Lower lobe of right lung (tissue), 2 donors: Measurements from ENCODE around the gene NUDT14. TPM values are rescaled to one million over a fixed set of nuclear protein-coding genes. Genes with fewer than 3 reads are reported as not detected.

Experiments
- ATAC-seq, 2 donors: fragments of 200-7000 bp; cut with Tn5 transposase; one replicate each; pipeline ENCODE4 v1.9.1; 2020 to 2022; ENCODE audit warnings: mild to moderate bottlenecking in 2 of 2, moderate library complexity in 2 of 2
- DNase-seq: peaks from one replicate; pipeline ENCODE4 v3.0.0-alpha.2; 2020
- H3K27ac ChIP-seq: fragments of 200-600 bp; one replicate; pipeline ENCODE4 v1.8.0; 2022
- H3K27me3 ChIP-seq: fragments of 200-600 bp; one replicate; pipeline ENCODE4 v1.8.0; 2022; ENCODE audit warnings: low read depth
- H3K36me3 ChIP-seq: fragments of 200-600 bp; one replicate; pipeline ENCODE4 v1.8.0; 2022; ENCODE audit warnings: mild to moderate bottlenecking
- H3K4me1 ChIP-seq: fragments of 200-600 bp; one replicate; pipeline ENCODE4 v1.8.0; 2022
- H3K4me3 ChIP-seq: fragments of 200-600 bp; one replicate; pipeline ENCODE4 v1.8.0; 2022; ENCODE audit warnings: mild to moderate bottlenecking
- H3K9me3 ChIP-seq: fragments of 200-600 bp; one replicate; pipeline ENCODE4 v1.8.0; 2022
- CTCF ChIP-seq: fragments of 200-600 bp; IDR thresholded peaks from one replicate; pipeline ENCODE4 v1.8.0; 2022; ENCODE audit warnings: antibody characterized with exemption, mild to moderate bottlenecking
- intact Hi-C: fragments of 100-400 bp; cut with DNase I; formaldehyde crosslinking; loops from one replicate; pipeline ENCODE4 v1.11.0; 2022
- total RNA-seq: library from RNA; stranded (reverse); fragmentation: NEBNext Ultra II Directional; extraction: Animal tissue kit (Norgen Biotek cat#: 25700); gene quantifications from one replicate; pipeline ENCODE4 v1.2.1, GENCODE V29; 2021
- donor health status: DM: no; HTN: yes; CAD: no; lungs with severe emphysema.

The NUDT14 gene
- total RNA-seq, 1 donor from 2014 or later = 54.5 TPM

GRCh38 chr14:105139212-105139825, 41.8 kb downstream of the NUDT14 start:
- Histone ChIP-seq H3K9me3 (peaks cover 15% of the 10 kb centered on the region), H3K27me3 (no peaks in the 10 kb centered on the region), H3K4me3 (no peak overlapping the region), H3K27ac (no peak overlapping the region), H3K36me3 (peaks cover 9% of the 10 kb centered on the region), H3K4me1 (no peaks in the 10 kb centered on the region)
- intact Hi-C loops = no loop called here
- no peak for TF ChIP-seq CTCF
- no peak for ATAC-seq
- no peak for DNase-seq

GRCh38 chr14:105138551-105139111, 42.5 kb downstream of the NUDT14 start:
- TF ChIP-seq CTCF = no peak
- intact Hi-C loops = no loop called here
- Histone ChIP-seq H3K27me3 (no peaks in the 10 kb centered on the region), H3K4me1 (no peaks in the 10 kb centered on the region), H3K36me3 (peaks cover 9% of the 10 kb centered on the region), H3K27ac (no peak overlapping the region), H3K4me3 (no peak overlapping the region), H3K9me3 (peaks cover 15% of the 10 kb centered on the region)
- ATAC-seq (no peak), DNase-seq (no peak)

- ATAC-seq (peak in 1 of 2 donors; percentile 22), DNase-seq (no peak)
- Histone ChIP-seq H3K36me3 (peaks cover 9% of the 10 kb centered on the region), H3K27me3 (no peaks in the 10 kb centered on the region), H3K27ac (no peak overlapping the region), H3K9me3 (peaks cover 15% of the 10 kb centered on the region), H3K4me1 (no peaks in the 10 kb centered on the region), H3K4me3 (no peak overlapping the region)
- intact Hi-C loops = no loop called here
- TF ChIP-seq CTCF = no peak
Measured at GRCh38 chr14:105138021-105138541, 43.0 kb downstream of the NUDT14 start.

- ATAC-seq = no peak
- no peak overlapping the region for H3K27ac ChIP-seq
- no peak for TF ChIP-seq CTCF
- H3K27me3 ChIP-seq = no peaks in the 10 kb centered on the region
- DNase-seq = no peak
- H3K4me3 ChIP-seq = no peak overlapping the region
- H3K36me3 ChIP-seq = peaks cover 8% of the 10 kb centered on the region
- intact Hi-C loops = no loop called here
- H3K9me3 ChIP-seq = peaks cover 15% of the 10 kb centered on the region
- H3K4me1 ChIP-seq = no peaks in the 10 kb centered on the region
Measured at GRCh38 chr14:105137481-105138020, 43.6 kb downstream of the NUDT14 start.

- ATAC-seq (no peak), DNase-seq (no peak)
- H3K4me1 ChIP-seq = no peaks in the 10 kb centered on the region
- no peaks in the 10 kb centered on the region for H3K27me3 ChIP-seq
- H3K27ac ChIP-seq = no peak overlapping the region
- intact Hi-C loops = no loop called here
- no peak for TF ChIP-seq CTCF
- H3K36me3 ChIP-seq = peaks cover 4% of the 10 kb centered on the region
- no peak overlapping the region for H3K4me3 ChIP-seq
- H3K9me3 ChIP-seq = peaks cover 20% of the 10 kb centered on the region
Measured at GRCh38 chr14:105136401-105137322, 44.5 kb downstream of the NUDT14 start.
